ENCODE data around the gene TMEM248. TPM values are rescaled to one million over a fixed set of nuclear protein-coding genes. Genes with fewer than 3 reads are reported as not detected.
"Not testable (repeated sequence)": the region's sequence is repeated elsewhere in the genome, so short reads cannot be mapped to it uniquely, and the experiment has no call there.

The TMEM248 gene
- total RNA-seq, 1 experiment from 2014 or later: 70.5 TPM

DNA sequence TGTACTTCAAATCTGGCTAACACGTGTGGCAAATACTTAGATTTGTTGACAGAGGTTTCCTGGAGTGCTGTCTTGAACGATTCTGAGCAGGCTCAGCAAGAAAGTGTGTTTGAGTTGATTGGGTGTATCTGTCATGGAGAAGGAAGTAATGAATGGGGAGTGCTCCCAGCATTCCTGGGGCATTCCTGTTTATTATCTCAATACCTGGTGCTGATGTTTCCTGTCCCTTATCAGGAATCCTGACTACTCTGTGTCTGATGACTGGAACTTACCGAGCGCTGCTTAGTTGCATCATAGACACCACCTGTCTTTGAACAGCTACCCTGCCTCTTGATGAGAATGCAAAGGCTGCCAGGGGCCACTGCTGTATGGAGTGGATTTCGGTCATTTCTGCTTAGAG is 41.0 kb upstream of the TMEM248 start:
- TF ChIP-seq, protein P1, sequence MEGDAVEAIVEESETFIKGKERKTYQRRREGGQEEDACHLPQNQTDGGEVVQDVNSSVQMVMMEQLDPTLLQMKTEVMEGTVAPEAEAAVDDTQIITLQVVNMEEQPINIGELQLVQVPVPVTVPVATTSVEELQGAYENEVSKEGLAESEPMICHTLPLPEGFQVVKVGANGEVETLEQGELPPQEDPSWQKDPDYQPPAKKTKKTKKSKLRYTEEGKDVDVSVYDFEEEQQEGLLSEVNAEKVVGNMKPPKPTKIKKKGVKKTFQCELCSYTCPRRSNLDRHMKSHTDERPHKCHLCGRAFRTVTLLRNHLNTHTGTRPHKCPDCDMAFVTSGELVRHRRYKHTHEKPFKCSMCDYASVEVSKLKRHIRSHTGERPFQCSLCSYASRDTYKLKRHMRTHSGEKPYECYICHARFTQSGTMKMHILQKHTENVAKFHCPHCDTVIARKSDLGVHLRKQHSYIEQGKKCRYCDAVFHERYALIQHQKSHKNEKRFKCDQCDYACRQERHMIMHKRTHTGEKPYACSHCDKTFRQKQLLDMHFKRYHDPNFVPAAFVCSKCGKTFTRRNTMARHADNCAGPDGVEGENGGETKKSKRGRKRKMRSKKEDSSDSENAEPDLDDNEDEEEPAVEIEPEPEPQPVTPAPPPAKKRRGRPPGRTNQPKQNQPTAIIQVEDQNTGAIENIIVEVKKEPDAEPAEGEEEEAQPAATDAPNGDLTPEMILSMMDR (IDR thresholded peaks at IDR 0.05; ENCODE audit: unreplicated experiment): no peak
- intact Hi-C loops (cut with micrococcal nuclease; ENCODE audit: unreplicated experiment): no loop called here
- Mint-ChIP-seq H3K27me3 (ENCODE audit: unreplicated experiment) (no peaks in the 10 kb centered on the region), H3K27ac (ENCODE audit: unreplicated experiment) (no peak overlapping the region), H3K4me1 (ENCODE audit: low read depth, unreplicated experiment) (no peaks in the 10 kb centered on the region), H3K4me3 (ENCODE audit: low read depth, unreplicated experiment) (no peak overlapping the region), H3K36me3 (ENCODE audit: insufficient read depth, unreplicated experiment) (no peaks in the 10 kb centered on the region), H3K9me3 (ENCODE audit: low read depth, unreplicated experiment) (no peaks in the 10 kb centered on the region)
- DNase-seq: no peak
- no TSS peak for BruUV-seq (replicated peaks)
- CTCF ChIA-PET: no interaction called here

DNA sequence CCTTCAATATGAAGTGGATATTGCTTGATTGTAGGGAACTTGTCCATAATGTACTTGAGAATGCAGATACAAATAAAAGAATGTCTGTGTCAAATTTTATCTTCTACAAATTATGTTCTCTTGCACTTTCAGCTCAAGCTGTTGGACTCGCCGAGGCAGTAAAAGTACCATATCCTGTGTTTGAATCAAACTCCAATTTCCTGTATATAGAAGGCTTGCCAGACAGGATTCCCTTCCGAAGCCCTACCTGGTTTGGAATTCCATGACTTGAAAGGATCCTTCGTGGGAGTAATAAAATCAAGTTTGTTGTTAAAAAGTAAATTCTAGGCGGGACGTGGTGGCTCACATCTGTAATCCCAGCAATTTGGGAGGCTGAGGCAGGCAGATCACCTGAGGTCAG is 40.4 kb upstream of the TMEM248 start:
- CTCF ChIA-PET; BruUV-seq (replicated peaks); H3K4me3 Mint-ChIP-seq (ENCODE audit: low read depth, unreplicated experiment); H3K4me1 Mint-ChIP-seq (ENCODE audit: low read depth, unreplicated experiment); H3K27ac Mint-ChIP-seq (ENCODE audit: unreplicated experiment); H3K36me3 Mint-ChIP-seq (ENCODE audit: insufficient read depth, unreplicated experiment); H3K9me3 Mint-ChIP-seq (ENCODE audit: low read depth, unreplicated experiment); intact Hi-C loops (cut with micrococcal nuclease; ENCODE audit: unreplicated experiment); DNase-seq; H3K27me3 Mint-ChIP-seq (ENCODE audit: unreplicated experiment): not testable (repeated sequence)

DNA sequence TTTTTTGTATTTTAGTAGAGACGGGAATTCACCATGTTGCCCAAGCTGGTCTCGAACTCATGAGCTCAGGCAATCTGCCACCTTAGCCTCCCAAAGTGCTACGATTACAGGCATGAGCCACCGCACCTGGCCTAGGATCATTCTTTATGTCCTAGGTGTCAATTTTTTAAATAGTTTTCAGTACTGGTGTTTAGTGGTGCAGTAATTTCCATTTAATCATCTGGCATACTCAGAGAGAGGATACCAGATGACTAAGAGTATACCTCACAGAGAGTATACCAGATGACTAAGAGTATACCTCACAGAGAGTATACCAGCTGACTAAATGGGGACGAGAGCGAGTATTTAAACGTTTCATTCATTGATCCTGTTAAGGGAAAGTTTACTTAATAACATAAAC is 37.3 kb upstream of the TMEM248 start:
- TF ChIP-seq, protein P1 (IDR thresholded peaks at IDR 0.05; ENCODE audit: unreplicated experiment): no peak
- DNase-seq: no peak
- no peaks in the 10 kb centered on the region for H3K9me3 Mint-ChIP-seq (ENCODE audit: low read depth, unreplicated experiment)
- CTCF ChIA-PET: no interaction called here
- no TSS peak for BruUV-seq (replicated peaks)
- no peaks in the 10 kb centered on the region for H3K4me1 Mint-ChIP-seq (ENCODE audit: low read depth, unreplicated experiment)
- no peak overlapping the region for H3K4me3 Mint-ChIP-seq (ENCODE audit: low read depth, unreplicated experiment)
- no peaks in the 10 kb centered on the region for H3K27me3 Mint-ChIP-seq (ENCODE audit: unreplicated experiment)
- no peak overlapping the region for H3K27ac Mint-ChIP-seq (ENCODE audit: unreplicated experiment)
- intact Hi-C loops (cut with micrococcal nuclease; ENCODE audit: unreplicated experiment): no loop called here
- no peaks in the 10 kb centered on the region for H3K36me3 Mint-ChIP-seq (ENCODE audit: insufficient read depth, unreplicated experiment)

- CTCF ChIA-PET; H3K4me3 Mint-ChIP-seq (ENCODE audit: low read depth, unreplicated experiment); BruUV-seq (replicated peaks); DNase-seq; H3K9me3 Mint-ChIP-seq (ENCODE audit: low read depth, unreplicated experiment); H3K36me3 Mint-ChIP-seq (ENCODE audit: insufficient read depth, unreplicated experiment); H3K4me1 Mint-ChIP-seq (ENCODE audit: low read depth, unreplicated experiment); H3K27ac Mint-ChIP-seq (ENCODE audit: unreplicated experiment); H3K27me3 Mint-ChIP-seq (ENCODE audit: unreplicated experiment); intact Hi-C loops (cut with micrococcal nuclease; ENCODE audit: unreplicated experiment): not testable (repeated sequence)
Observed at GRCh38 chr7:66884556-66884955, 36.5 kb upstream of the TMEM248 start.

DNA sequence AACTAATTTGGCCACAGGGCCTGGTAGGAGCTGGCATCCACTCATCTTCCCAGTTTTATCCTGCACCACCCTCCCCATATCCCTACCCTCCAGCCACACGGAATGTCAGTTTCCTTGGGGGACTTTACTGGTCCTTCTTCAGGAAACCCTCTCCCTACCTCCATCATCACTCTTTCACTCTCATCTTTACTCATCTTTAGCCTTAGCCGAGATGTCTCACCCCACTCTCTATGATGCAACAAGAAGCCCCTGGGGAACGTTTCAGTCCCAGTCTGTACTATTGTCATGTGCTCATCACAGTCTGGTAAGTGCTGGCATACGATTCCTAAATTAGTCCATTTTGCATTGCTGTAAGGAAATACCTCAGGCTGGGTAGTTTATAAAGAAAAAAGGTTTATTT is 34.9 kb upstream of the TMEM248 start:
- Mint-ChIP-seq H3K4me1 (ENCODE audit: low read depth, unreplicated experiment) (no peaks in the 10 kb centered on the region), H3K27ac (ENCODE audit: unreplicated experiment) (no peak overlapping the region), H3K4me3 (ENCODE audit: low read depth, unreplicated experiment) (no peak overlapping the region)

DNA sequence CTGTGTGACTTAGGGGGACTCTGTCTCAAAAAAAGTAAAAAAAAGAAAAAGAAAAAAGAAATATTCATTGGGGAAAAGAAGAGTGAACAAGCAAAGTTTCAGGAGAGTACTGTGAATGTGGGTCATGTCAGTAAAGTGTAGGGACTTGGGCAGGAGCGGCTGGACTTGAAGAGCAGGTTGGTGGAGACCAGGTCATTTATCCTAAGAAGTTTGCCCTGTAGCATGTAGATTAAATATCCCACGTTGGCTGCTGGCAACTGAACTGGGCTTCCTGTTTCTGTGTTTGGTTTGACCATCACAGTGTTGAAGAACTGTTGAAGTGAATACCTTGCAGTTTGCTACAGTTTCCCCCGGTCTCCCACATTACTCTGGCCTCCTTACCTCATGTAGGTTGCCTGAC is 32.8 kb upstream of the TMEM248 start:
- CTCF ChIA-PET; BruUV-seq (replicated peaks); H3K9me3 Mint-ChIP-seq (ENCODE audit: low read depth, unreplicated experiment); H3K4me1 Mint-ChIP-seq (ENCODE audit: low read depth, unreplicated experiment); DNase-seq; H3K27me3 Mint-ChIP-seq (ENCODE audit: unreplicated experiment); H3K27ac Mint-ChIP-seq (ENCODE audit: unreplicated experiment); H3K36me3 Mint-ChIP-seq (ENCODE audit: insufficient read depth, unreplicated experiment); intact Hi-C loops (cut with micrococcal nuclease; ENCODE audit: unreplicated experiment); H3K4me3 Mint-ChIP-seq (ENCODE audit: low read depth, unreplicated experiment): not testable (repeated sequence)

More for the DNA sequence above, 34.9 kb upstream of the TMEM248 start:
- CTCF ChIA-PET: interaction anchor here (0.6 kb wide), 1 partner anchor 348 kb away, joined by 8 read pairs; no protein-coding TSS in a partner anchor
- BruUV-seq (replicated peaks): no TSS peak
- intact Hi-C loops (cut with micrococcal nuclease; ENCODE audit: unreplicated experiment): no loop called here
- DNase-seq: no peak
- TF ChIP-seq, protein P1 (IDR thresholded peaks at IDR 0.05; ENCODE audit: unreplicated experiment): no peak
- no peaks in the 10 kb centered on the region for H3K36me3 Mint-ChIP-seq (ENCODE audit: insufficient read depth, unreplicated experiment)
- no peaks in the 10 kb centered on the region for H3K27me3 Mint-ChIP-seq (ENCODE audit: unreplicated experiment)
- no peaks in the 10 kb centered on the region for H3K9me3 Mint-ChIP-seq (ENCODE audit: low read depth, unreplicated experiment)
